Neural cell (in vitro differentiated cells): ENCODE data around the gene FSCN2. TPM values are rescaled to one million over a fixed set of nuclear protein-coding genes. Genes with fewer than 3 reads are reported as not detected.

ENCODE experiments used
- H2AFZ ChIP-seq: fragments of 200-600, 300-800 bp; sonication (generic), shearing (Covaris generic); 2 replicates; pipeline ENCODE4 v1.6.0; 2014; ENCODE audit warnings: low read depth, mild to moderate bottlenecking, antibody characterized with exemption, low read length, moderate library complexity
- H3F3A ChIP-seq: fragments of 200-600 bp; shearing (Covaris generic); 2 replicates; pipeline ENCODE4 v1.6.1; 2016; ENCODE audit warnings: mild to moderate bottlenecking, moderate library complexity, mixed read lengths, antibody characterized with exemption, low read length; ENCODE audit not compliant: insufficient read depth, poor library complexity, severe bottlenecking
- H3K27ac ChIP-seq: fragments of 200-600, 300-800 bp; sonication (generic), shearing (Covaris generic); 2 replicates; pipeline ENCODE4 v1.5.1; 2014; ENCODE audit warnings: mild to moderate bottlenecking, low read length, moderate library complexity
- H3K27me3 ChIP-seq: fragments of 300-800, 200-600 bp; sonication (generic), shearing (Covaris generic); 2 replicates; pipeline ENCODE4 v1.6.0; 2014; ENCODE audit warnings: mild to moderate bottlenecking, low read depth, low read length, moderate library complexity; ENCODE audit not compliant: insufficient read depth
- H3K36me3 ChIP-seq: fragments of 300-800, 200-600 bp; sonication (generic), shearing (Covaris generic); 2 replicates; pipeline ENCODE4 v1.5.1; 2014; ENCODE audit warnings: mild to moderate bottlenecking, antibody characterized with exemption, low read length, moderate library complexity; ENCODE audit not compliant: insufficient read depth
- H3K4me2 ChIP-seq: fragments of 300-800, 200-600 bp; sonication (generic), shearing (Covaris generic); 2 replicates; pipeline ENCODE4 v1.6.0; 2014; ENCODE audit warnings: mild to moderate bottlenecking, low read length
- H3K4me3 ChIP-seq: fragments of 300-800, 200-600 bp; sonication (generic), shearing (Covaris generic); 2 replicates; pipeline ENCODE4 v1.5.1; 2014; ENCODE audit warnings: mild to moderate bottlenecking, low read length, moderate library complexity
- H3K79me2 ChIP-seq: fragments of 200-600 bp; shearing (Covaris generic); replicated peaks from 2 replicates; pipeline ENCODE4 v1.6.0; 2014; ENCODE audit warnings: mild to moderate bottlenecking, low read length, moderate library complexity; ENCODE audit not compliant: insufficient read depth
- H3K9ac ChIP-seq: fragments of 300-800, 200-600 bp; sonication (generic), shearing (Covaris generic); 2 replicates; pipeline ENCODE4 v1.6.1; 2016; ENCODE audit warnings: mild to moderate bottlenecking, low read length, mixed read lengths
- H3K9me2 ChIP-seq: fragments of 200-600 bp; shearing (Covaris generic); 2 replicates; pipeline ENCODE4 v1.6.1; 2016; ENCODE audit warnings: mild to moderate bottlenecking, low read length, mixed read lengths; ENCODE audit not compliant: insufficient read depth
- H3K9me3 ChIP-seq: fragments of 200-600, 300-800 bp; sonication (generic), shearing (Covaris generic); 2 replicates; pipeline ENCODE4 v1.6.1; 2016; ENCODE audit warnings: mild to moderate bottlenecking, mixed run types, low read length, moderate library complexity, mixed read lengths
- H4K20me1 ChIP-seq: fragments of 200-600 bp; shearing (Covaris generic); 2 replicates; pipeline ENCODE4 v1.6.1; 2016; ENCODE audit warnings: mild to moderate bottlenecking, mixed run types; ENCODE audit not compliant: insufficient read depth
- CTCF ChIP-seq: fragments of 450-650 bp; IDR thresholded peaks from 2 replicates; pipeline ENCODE4 v1.5.1; 2014; ENCODE audit warnings: antibody characterized with exemption, mild to moderate bottlenecking, moderate library complexity; ENCODE audit not compliant: poor library complexity, severe bottlenecking
- EP300 ChIP-seq: fragments of 450-650 bp; conservative IDR thresholded peaks from 2 replicates; pipeline ENCODE4 v1.6.1; 2014; ENCODE audit warnings: antibody characterized with exemption, mild to moderate bottlenecking, moderate library complexity; ENCODE audit not compliant: poor library complexity, severe bottlenecking
- EZH2 ChIP-seq: fragments of 200-600, 300-800 bp; shearing (Covaris generic), sonication (generic); IDR thresholded peaks from 2 replicates; pipeline ENCODE4 v1.6.1; 2014; ENCODE audit warnings: antibody characterized with exemption, low read length, borderline replicate concordance, mild to moderate bottlenecking; ENCODE audit not compliant: insufficient read depth, poor library complexity, severe bottlenecking
- MXI1 ChIP-seq: fragments of 450-650 bp; conservative IDR thresholded peaks from 2 replicates; pipeline ENCODE4 v1.6.1; 2014; ENCODE audit warnings: antibody characterized with exemption, mild to moderate bottlenecking; ENCODE audit not compliant: poor library complexity, severe bottlenecking
- POLR2AphosphoS5 ChIP-seq: IDR thresholded peaks from 2 replicates; pipeline ENCODE4 v1.6.1; 2012
- RAD21 ChIP-seq: fragments of 450-650 bp; conservative IDR thresholded peaks from 2 replicates; pipeline ENCODE4 v1.6.1; 2014; ENCODE audit warnings: antibody characterized with exemption, mild to moderate bottlenecking, moderate library complexity
- REST ChIP-seq: IDR thresholded peaks from 2 replicates; pipeline ENCODE4 v1.6.1; 2012; ENCODE audit warnings: borderline replicate concordance
- SMC3 ChIP-seq: fragments of 450-650 bp; conservative IDR thresholded peaks from 2 replicates; pipeline ENCODE4 v1.6.1; 2014; ENCODE audit warnings: antibody characterized with exemption, mild to moderate bottlenecking, moderate library complexity; ENCODE audit not compliant: poor library complexity
- TAF1 ChIP-seq: IDR thresholded peaks from 2 replicates; pipeline ENCODE4 v1.6.1; 2012; ENCODE audit warnings: low read depth
- polyA minus RNA-seq: library from RNA; depleted of rRNA, polyadenylated mRNA; stranded (reverse); fragments of >200 nt; gene quantifications from 2 replicates; pipeline ENCODE4 v1.2.3, GENCODE V29; 2014
- polyA plus RNA-seq: library from polyadenylated mRNA; depleted of rRNA; stranded (reverse); fragments of >200 nt; gene quantifications from 2 replicates; pipeline ENCODE4 v1.2.3, GENCODE V29; 2014

FSCN2 gene
- polyA plus RNA-seq, result 3.6 and 4.8 TPM in 2 replicates
- polyA minus RNA-seq, result 7.3 and 9.7 TPM in 2 replicates

DNA sequence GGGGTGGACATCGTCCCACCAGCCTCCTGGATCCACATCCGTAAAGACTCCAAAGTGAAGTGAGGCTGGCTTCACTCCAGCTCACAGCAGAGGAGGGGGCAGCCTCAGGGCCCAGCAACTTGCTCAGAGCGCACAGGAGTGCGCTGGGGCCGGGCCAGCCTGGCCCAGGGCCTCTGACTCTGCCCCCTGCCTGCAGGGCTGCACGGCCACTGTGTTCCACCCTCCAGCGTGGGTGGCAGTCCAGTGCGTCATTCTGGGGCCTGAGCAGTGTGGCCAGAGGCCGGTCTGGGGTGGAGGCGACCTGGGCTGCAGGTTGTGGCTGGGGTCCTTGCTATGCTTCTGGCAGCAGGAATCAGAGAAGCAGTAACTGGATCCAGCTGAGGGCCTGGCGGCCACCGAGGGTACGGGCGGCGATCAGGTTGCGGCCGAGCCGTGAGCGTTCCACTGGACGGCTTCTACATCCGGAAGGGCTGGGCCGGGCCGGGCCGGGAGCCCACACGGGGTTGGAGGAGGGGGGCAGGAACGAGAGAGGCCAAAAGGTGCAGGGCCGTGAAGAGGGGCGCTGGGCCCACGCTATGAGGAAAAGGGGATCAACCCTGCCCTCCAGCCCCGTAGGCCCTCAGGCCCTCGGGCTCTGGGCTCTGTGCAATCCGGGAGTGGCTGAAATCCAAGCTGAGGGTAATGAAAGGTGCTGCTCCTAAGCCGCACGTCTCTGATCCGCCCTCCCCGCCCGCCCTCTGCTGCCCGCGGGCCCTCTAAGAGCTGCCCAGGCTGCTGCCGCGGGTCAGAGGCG lies at the start of gene FSCN2:
FSCN2 (plus strand) TSS at position 787 of the 793 bp plus-strand sequence. CDS start 155 bp downstream, outside the sequence.
- Histone ChIP-seq H3K36me3 (no peaks in the 10 kb centered on the region), H2AFZ (no peak within 1 kb of the TSS), H3K4me3 (no peak within 1 kb of the TSS), H3K27me3 (no peaks in the 10 kb centered on the region), H4K20me1 (no peaks in the 10 kb centered on the region), H3K9ac (no peak within 1 kb of the TSS), H3F3A (no peaks in the 10 kb centered on the region), H3K4me2 (no peak within 1 kb of the TSS), H3K27ac (no peak within 1 kb of the TSS), H3K9me2 (no peaks in the 10 kb centered on the region), H3K9me3 (no peaks in the 10 kb centered on the region), H3K79me2 (no peaks in the 10 kb centered on the region)
- TF ChIP-seq MXI1 (no peak), RAD21 (no peak), EZH2 (no peak), EP300 (no peak), REST (no peak), SMC3 (no peak), TAF1 (no peak), CTCF (no peak), POLR2AphosphoS5 (no peak)

DNA sequence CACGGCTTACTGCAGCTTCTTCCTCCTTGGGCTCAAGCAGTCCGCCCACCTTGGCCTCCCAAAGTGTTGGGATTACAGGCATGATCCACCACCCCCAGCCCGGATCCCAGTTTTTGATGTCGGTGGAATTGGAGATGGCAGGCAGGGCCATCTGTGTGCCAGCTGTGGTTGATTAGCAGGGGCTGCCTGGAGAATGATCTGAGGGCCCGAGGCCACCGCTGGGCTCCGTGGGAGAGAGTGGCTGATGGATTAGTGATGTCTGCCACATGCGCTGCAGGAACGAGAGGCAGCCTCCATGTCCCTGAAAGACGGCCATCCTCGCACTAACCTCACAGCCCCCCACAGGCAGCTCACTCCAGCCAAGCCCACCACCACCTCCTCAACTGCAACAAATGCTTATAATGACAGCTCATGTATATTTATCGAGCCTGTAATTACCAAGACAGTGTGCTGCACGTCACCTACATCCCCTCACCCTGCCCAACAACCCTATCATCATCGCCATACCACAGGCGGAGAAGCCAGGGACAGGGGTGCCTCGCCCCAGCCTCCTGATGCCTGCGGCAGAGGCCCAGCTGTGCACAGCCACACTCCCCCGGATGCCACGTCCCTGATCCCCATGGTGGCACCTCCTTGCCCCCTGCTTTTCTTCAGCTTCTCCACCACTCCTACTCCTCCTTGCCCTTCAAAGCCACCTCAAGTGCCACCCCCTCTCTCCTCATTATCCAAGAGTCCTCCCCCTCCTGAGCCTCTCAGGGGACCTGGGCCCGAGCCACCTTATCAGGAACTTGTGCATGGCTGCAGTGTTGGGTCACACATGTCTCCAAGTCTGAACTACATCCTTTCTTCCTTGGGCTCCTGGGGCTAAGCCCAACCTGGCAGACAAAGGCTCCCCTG lies 48.8 kb upstream of the FSCN2 start:
- H3K27ac ChIP-seq, result peak overlapping the region; percentile 73
- peak overlapping the region; percentile 53 for H3K9ac ChIP-seq
- no peak overlapping the region for H3K4me2 ChIP-seq
- TF ChIP-seq POLR2AphosphoS5, result peak; percentile 31
- no peak for TF ChIP-seq RAD21
- TF ChIP-seq EZH2, result no peak
- no peaks in the 10 kb centered on the region for H3K36me3 ChIP-seq
- H3K9me2 ChIP-seq, result no peaks in the 10 kb centered on the region
- H3F3A ChIP-seq, result no peaks in the 10 kb centered on the region
- no peaks in the 10 kb centered on the region for H3K27me3 ChIP-seq
- H3K79me2 ChIP-seq, result peaks cover 4% of the 10 kb centered on the region
- peak overlapping the region; percentile 37 for H3K4me3 ChIP-seq
- no peak overlapping the region for H2AFZ ChIP-seq
- no peaks in the 10 kb centered on the region for H4K20me1 ChIP-seq
- H3K9me3 ChIP-seq, result no peaks in the 10 kb centered on the region
